Panc1 (cell line): ENCODE data around the gene PPP1R16B. TPM values are rescaled to one million over a fixed set of nuclear protein-coding genes. Genes with fewer than 3 reads are reported as not detected.

Experiments
- ATAC-seq: fragments of 200-7000 bp; cut with Tn5 transposase; 2 replicates; pipeline ENCODE4 v1.9.1; 2020; ENCODE audit warnings: mild to moderate bottlenecking, moderate library complexity
- BruUV-seq: library from RNA; stranded (reverse); fragments of 400-500 nt; replicated peaks from 2 replicates; lab custom pipeline; 2021; lab: Mats Ljungman, UMichigan
- CTCF ChIA-PET: fragments of 300-600 bp; sonication (Branson Sonifier 250); formaldehyde crosslinking; loops from one replicate; lab custom pipeline; 2022; ENCODE audit warnings: antibody characterized with exemption; lab: Charles Lee
- POLR2A ChIA-PET: fragments of 300-600 bp; sonication (Branson Sonifier 250); formaldehyde crosslinking; loops from one replicate; lab custom pipeline; 2022; ENCODE audit warnings: antibody characterized with exemption; lab: Charles Lee
- DNase-seq: peaks from one replicate; pipeline ENCODE4 v3.0.0-alpha.2; 2010; ENCODE audit warnings: low read depth, low spot score
- H3K27ac ChIP-seq: 2 replicates; pipeline ENCODE4 v1.5.1; 2011; ENCODE audit warnings: mild to moderate bottlenecking, low read length, inconsistent platforms
- H3K27me3 ChIP-seq: fragments of 200-500 bp; sonication (Bioruptor generic); 2 replicates; pipeline ENCODE4 v1.6.0; 2014; ENCODE audit warnings: low read length, inconsistent platforms; ENCODE audit not compliant: control insufficient read depth, insufficient read depth
- H3K36me3 ChIP-seq: fragments of 200-500 bp; sonication (Bioruptor generic); 2 replicates; pipeline ENCODE4 v1.5.1; 2014; ENCODE audit warnings: inconsistent platforms, mild to moderate bottlenecking, low read length, moderate library complexity; ENCODE audit not compliant: control insufficient read depth, insufficient read depth
- H3K4me1 ChIP-seq: 2 replicates; pipeline ENCODE4 v1.5.1; 2011; ENCODE audit warnings: inconsistent platforms, mild to moderate bottlenecking, low read length, moderate library complexity; ENCODE audit not compliant: control insufficient read depth, insufficient read depth
- H3K4me3 ChIP-seq, 2 experiments: 2 replicates each; pipeline ENCODE4 v1.5.1; 2011 to 2012; ENCODE audit warnings: low read depth in 2 of 2, low read length in 2 of 2, mild to moderate bottlenecking in 2 of 2, inconsistent platforms in 1 of 2, moderate library complexity in 1 of 2
- H3K9me3 ChIP-seq: fragments of 200-500 bp; sonication (Bioruptor generic); 2 replicates; pipeline ENCODE4 v1.5.1; 2014; ENCODE audit warnings: low read depth, mild to moderate bottlenecking, inconsistent platforms, low read length, moderate library complexity; ENCODE audit not compliant: control insufficient read depth, insufficient read depth
- POLR2AphosphoS5 ChIP-seq: IDR thresholded peaks from 2 replicates; pipeline ENCODE4 v1.6.1; 2012; ENCODE audit warnings: mild to moderate bottlenecking, low read depth, low read length, moderate library complexity
- SIN3A ChIP-seq: IDR thresholded peaks from 2 replicates; pipeline ENCODE4 v1.6.1; 2012; ENCODE audit warnings: low read depth, mild to moderate bottlenecking, low read length, moderate library complexity, borderline replicate concordance; ENCODE audit not compliant: insufficient read depth
- TCF7L2 ChIP-seq: IDR thresholded peaks from 2 replicates; pipeline ENCODE4 v1.6.1; 2011; ENCODE audit warnings: mild to moderate bottlenecking, low read depth, low read length, inconsistent platforms
- in situ Hi-C: cut with HindIII; loops from 2 replicates; pipeline ENCODE4 v1.10.0; 2016; ENCODE audit warnings: low sequenced_read_pairs, low pct_unique_long_range_greater_than_20kb
- intact Hi-C: fragments of 100-400 bp; cut with micrococcal nuclease; formaldehyde crosslinking; loops from one replicate; pipeline ENCODE4 v1.10.0; 2022; ENCODE audit not compliant: unreplicated experiment
- total RNA-seq: library from RNA; stranded (reverse); gene quantifications from one replicate; pipeline ENCODE4 v1.2.1, GENCODE V29; 2021; ENCODE audit not compliant: unreplicated experiment
- TF ChIP-seq, protein P1 (sequence below), 2 experiments: IDR thresholded peaks; 2 replicates each; pipeline ENCODE4 v1.6.1; 2011 to 2012; ENCODE audit warnings: low read depth in 2 of 2, control low read depth in 1 of 2, low read length in 1 of 2, mild to moderate bottlenecking in 1 of 2, moderate library complexity in 1 of 2; ENCODE audit not compliant: insufficient read depth in 1 of 2
- TF ChIP-seq, protein P2 (sequence below): fragments of 450-650 bp; IDR thresholded peaks from 2 replicates; pipeline ENCODE4 v1.5.1; 2017; ENCODE audit warnings: mild to moderate bottlenecking

The PPP1R16B gene
- total RNA-seq, 1 experiment from 2014 or later = 0.92 TPM

DNA sequence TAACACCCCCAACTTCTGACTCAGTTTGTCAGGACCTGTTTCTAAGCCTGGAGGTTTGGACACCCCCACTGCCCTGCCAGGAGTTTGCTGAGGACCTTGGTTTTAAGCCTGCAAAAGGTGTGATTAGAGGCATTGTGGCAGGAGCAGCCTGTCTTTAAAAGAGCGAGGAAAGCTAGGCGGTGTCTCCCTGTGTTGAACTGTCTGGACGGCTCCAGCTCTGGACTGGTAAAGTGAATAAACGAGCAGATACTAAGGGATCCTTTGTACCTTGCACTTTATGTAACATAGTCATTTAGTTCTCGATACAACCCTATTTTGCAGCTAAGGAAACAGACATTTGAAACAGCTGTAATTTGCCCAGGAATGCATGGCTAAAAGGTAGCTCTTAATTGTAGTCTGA is 135.1 kb downstream of the PPP1R16B start:
- Histone ChIP-seq H3K36me3 (peaks cover 8% of the 10 kb centered on the region), H3K27ac (no peak overlapping the region), H3K4me3 (no peak overlapping the region), H3K4me1 (no peaks in the 10 kb centered on the region), H3K9me3 (no peaks in the 10 kb centered on the region), H3K27me3 (no peaks in the 10 kb centered on the region)
- no peak for ATAC-seq
- BruUV-seq = no TSS peak
- DNase-seq = no peak
- POLR2A ChIA-PET = no interaction called here
- in situ Hi-C loops (no loop called here), intact Hi-C loops (no loop called here)
- CTCF ChIA-PET = no interaction called here
- TF ChIP-seq, protein P1, sequence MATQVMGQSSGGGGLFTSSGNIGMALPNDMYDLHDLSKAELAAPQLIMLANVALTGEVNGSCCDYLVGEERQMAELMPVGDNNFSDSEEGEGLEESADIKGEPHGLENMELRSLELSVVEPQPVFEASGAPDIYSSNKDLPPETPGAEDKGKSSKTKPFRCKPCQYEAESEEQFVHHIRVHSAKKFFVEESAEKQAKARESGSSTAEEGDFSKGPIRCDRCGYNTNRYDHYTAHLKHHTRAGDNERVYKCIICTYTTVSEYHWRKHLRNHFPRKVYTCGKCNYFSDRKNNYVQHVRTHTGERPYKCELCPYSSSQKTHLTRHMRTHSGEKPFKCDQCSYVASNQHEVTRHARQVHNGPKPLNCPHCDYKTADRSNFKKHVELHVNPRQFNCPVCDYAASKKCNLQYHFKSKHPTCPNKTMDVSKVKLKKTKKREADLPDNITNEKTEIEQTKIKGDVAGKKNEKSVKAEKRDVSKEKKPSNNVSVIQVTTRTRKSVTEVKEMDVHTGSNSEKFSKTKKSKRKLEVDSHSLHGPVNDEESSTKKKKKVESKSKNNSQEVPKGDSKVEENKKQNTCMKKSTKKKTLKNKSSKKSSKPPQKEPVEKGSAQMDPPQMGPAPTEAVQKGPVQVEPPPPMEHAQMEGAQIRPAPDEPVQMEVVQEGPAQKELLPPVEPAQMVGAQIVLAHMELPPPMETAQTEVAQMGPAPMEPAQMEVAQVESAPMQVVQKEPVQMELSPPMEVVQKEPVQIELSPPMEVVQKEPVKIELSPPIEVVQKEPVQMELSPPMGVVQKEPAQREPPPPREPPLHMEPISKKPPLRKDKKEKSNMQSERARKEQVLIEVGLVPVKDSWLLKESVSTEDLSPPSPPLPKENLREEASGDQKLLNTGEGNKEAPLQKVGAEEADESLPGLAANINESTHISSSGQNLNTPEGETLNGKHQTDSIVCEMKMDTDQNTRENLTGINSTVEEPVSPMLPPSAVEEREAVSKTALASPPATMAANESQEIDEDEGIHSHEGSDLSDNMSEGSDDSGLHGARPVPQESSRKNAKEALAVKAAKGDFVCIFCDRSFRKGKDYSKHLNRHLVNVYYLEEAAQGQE (IDR thresholded peaks at IDR 0.05; ENCODE audit: insufficient read depth in 1 of 2, low read depth in 2 of 2, low read length in 1 of 2) = no peak
- no peak for TF ChIP-seq SIN3A
- TF ChIP-seq, protein P2, sequence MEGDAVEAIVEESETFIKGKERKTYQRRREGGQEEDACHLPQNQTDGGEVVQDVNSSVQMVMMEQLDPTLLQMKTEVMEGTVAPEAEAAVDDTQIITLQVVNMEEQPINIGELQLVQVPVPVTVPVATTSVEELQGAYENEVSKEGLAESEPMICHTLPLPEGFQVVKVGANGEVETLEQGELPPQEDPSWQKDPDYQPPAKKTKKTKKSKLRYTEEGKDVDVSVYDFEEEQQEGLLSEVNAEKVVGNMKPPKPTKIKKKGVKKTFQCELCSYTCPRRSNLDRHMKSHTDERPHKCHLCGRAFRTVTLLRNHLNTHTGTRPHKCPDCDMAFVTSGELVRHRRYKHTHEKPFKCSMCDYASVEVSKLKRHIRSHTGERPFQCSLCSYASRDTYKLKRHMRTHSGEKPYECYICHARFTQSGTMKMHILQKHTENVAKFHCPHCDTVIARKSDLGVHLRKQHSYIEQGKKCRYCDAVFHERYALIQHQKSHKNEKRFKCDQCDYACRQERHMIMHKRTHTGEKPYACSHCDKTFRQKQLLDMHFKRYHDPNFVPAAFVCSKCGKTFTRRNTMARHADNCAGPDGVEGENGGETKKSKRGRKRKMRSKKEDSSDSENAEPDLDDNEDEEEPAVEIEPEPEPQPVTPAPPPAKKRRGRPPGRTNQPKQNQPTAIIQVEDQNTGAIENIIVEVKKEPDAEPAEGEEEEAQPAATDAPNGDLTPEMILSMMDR = no peak
- no peak for TF ChIP-seq POLR2AphosphoS5
- no peak for TF ChIP-seq TCF7L2

DNA sequence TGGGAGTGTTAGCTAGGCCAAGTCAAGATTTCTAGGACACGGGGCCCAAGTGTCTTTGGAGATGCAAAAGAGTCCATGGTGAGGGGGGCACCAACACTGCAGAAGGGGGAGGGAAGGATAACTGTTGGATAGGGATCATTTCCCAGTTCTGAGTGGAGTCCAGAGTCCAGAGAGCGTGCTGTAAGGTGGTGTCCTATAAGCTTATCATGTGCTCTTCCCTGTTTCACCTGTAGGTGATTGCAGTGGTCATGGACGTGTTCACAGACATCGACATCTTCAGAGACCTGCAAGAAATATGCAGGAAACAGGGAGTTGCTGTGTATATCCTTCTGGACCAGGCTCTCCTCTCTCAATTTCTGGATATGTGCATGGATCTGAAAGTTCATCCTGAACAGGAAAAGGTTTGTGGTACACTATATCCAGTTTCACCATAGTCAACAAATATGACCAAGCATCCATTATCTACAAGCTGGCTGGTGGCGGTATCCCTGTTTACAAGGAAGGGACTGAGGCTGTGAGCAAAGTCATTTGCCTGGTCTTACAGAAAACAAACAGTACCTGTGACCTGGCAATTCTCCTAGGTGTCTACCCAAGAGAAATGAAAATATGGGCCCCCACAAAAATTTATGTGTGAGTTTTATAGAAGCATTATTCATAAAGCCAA is 136.4 kb downstream of the PPP1R16B start:
- DNase-seq (no peak), ATAC-seq (no peak; the same call in 1 of the 2 replicates)
- Histone ChIP-seq H3K4me1 (no peaks in the 10 kb centered on the region), H3K9me3 (no peaks in the 10 kb centered on the region), H3K27ac (no peak overlapping the region), H3K27me3 (no peaks in the 10 kb centered on the region), H3K4me3 (no peak overlapping the region), H3K36me3 (peaks cover 13% of the 10 kb centered on the region)
- no TSS peak for BruUV-seq
- ChIA-PET POLR2A (no interaction called here), CTCF (no interaction called here)
- TF ChIP-seq TCF7L2 (no peak), POLR2AphosphoS5 (no peak), SIN3A (no peak)
- TF ChIP-seq, protein P2 = no peak
- TF ChIP-seq, protein P1 (IDR thresholded peaks at IDR 0.05; ENCODE audit: insufficient read depth in 1 of 2, low read depth in 2 of 2, low read length in 1 of 2) = no peak
- in situ Hi-C loops = no loop called here
- intact Hi-C loops = no loop called here
